ENCODE results near the gene FYCO1. TPM values are rescaled to one million over a fixed set of nuclear protein-coding genes. Genes with fewer than 3 reads are reported as not detected.

The FYCO1 gene
- total RNA-seq, 4 donors from 2014 or later = 45.3 to 64.5 (median 53.7) TPM

GRCh38 chr3:45959201-45959600 is 36.4 kb downstream of the FYCO1 start:
- no peak for TF ChIP-seq CTCF (IDR thresholded peaks at IDR 0.05)
- no peak for TF ChIP-seq POLR2AphosphoS5 (IDR thresholded peaks at IDR 0.05)
- TF ChIP-seq EP300 (IDR thresholded peaks at IDR 0.05) = no peak
- no peak for TF ChIP-seq POLR2A (IDR thresholded peaks at IDR 0.05)
- 83% methylated on average over 7 of the region's 7 CpGs for WGBS
- Histone ChIP-seq H3K36me3 (peaks cover 99% of the 10 kb centered on the region), H3K4me1 (peaks cover 8% of the 10 kb centered on the region), H3K4me3 (no peak overlapping the region), H3K27ac (peak overlapping the region; percentile 58), H3K9me3 (no peaks in the 10 kb centered on the region), H3K27me3 (no peaks in the 10 kb centered on the region)
- no peak for DNase-seq (ENCODE audit: low spot score in 2 of 2)

GRCh38 chr3:45958321-45958791 is 37.3 kb downstream of the FYCO1 start:
- no peaks in the 10 kb centered on the region for H3K9me3 ChIP-seq
- peak in 1 of 2 donors; percentile 82 for DNase-seq (ENCODE audit: low spot score in 2 of 2)
- H3K4me3 ChIP-seq = no peak overlapping the region
- no peaks in the 10 kb centered on the region for H3K27me3 ChIP-seq
- H3K27ac ChIP-seq = peak overlapping the region; percentile 58
- WGBS = 78% methylated on average over 6 of the region's 6 CpGs
- TF ChIP-seq POLR2A (IDR thresholded peaks at IDR 0.05) = no peak
- TF ChIP-seq CTCF (IDR thresholded peaks at IDR 0.05) = no peak
- peaks cover 8% of the 10 kb centered on the region for H3K4me1 ChIP-seq
- H3K36me3 ChIP-seq = peaks cover 99% of the 10 kb centered on the region

GRCh38 chr3:45957586-45957985 is 38.0 kb downstream of the FYCO1 start:
- 73% methylated on average over 5 of the region's 5 CpGs for WGBS

GRCh38 chr3:45955706-45956105 is 39.9 kb downstream of the FYCO1 start:
- Histone ChIP-seq H3K4me3 (no peak overlapping the region), H3K36me3 (peaks cover 99% of the 10 kb centered on the region), H3K4me1 (peaks cover 8% of the 10 kb centered on the region), H3K27me3 (no peaks in the 10 kb centered on the region), H3K27ac (no peak overlapping the region), H3K9me3 (no peaks in the 10 kb centered on the region)
- no peak for DNase-seq (ENCODE audit: low spot score in 2 of 2)
- WGBS = 89% methylated on average over 4 of the region's 4 CpGs
- TF ChIP-seq EP300 (IDR thresholded peaks at IDR 0.05) (no peak), POLR2AphosphoS5 (IDR thresholded peaks at IDR 0.05) (no peak), POLR2A (IDR thresholded peaks at IDR 0.05) (no peak), CTCF (IDR thresholded peaks at IDR 0.05) (no peak)

More at GRCh38 chr3:45957586-45957985, 38.0 kb downstream of the FYCO1 start:
- no peaks in the 10 kb centered on the region for H3K9me3 ChIP-seq
- no peak for DNase-seq (ENCODE audit: low spot score in 2 of 2)
- peaks cover 99% of the 10 kb centered on the region for H3K36me3 ChIP-seq
- TF ChIP-seq POLR2AphosphoS5 (IDR thresholded peaks at IDR 0.05) (no peak), EP300 (IDR thresholded peaks at IDR 0.05) (no peak), CTCF (IDR thresholded peaks at IDR 0.05) (no peak), POLR2A (IDR thresholded peaks at IDR 0.05) (no peak)
- no peak overlapping the region for H3K4me3 ChIP-seq
- peak overlapping the region; percentile 52 for H3K27ac ChIP-seq
- H3K4me1 ChIP-seq = peaks cover 8% of the 10 kb centered on the region
- H3K27me3 ChIP-seq = no peaks in the 10 kb centered on the region

DNA sequence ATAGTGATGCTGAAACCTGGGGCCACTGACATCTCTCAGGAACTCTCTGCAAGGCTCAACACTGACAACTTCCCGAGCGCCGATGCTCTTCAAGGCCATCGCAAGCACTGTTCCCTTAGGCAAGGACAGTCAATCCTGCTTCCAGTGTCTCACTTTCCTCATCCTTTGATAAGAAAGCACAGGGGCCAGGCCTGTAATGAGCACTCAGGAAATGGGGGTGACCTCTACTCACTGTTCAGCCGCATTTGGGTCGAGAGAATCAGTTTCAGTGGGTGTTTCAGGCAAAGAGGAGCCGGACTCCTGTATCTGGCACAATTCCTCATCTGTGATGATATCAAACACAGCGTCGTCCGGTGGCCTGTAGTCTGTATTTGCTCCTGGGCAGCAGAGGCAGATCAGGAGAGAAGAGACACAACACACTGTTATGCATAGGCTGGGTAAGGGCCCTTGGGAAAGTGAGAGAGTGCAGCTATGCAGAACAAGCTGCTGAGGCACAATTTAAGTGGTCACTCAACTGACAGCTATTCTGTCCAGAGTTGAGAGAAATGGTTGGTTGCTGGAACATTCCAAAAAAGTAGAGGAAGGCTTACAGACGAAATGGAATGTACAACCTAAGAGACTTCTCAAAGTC is 40.5 kb downstream of the FYCO1 start:
- H3K4me1 ChIP-seq = peaks cover 8% of the 10 kb centered on the region
- H3K4me3 ChIP-seq = no peak overlapping the region
- no peak for TF ChIP-seq EP300 (IDR thresholded peaks at IDR 0.05)
- no peak for TF ChIP-seq CTCF (IDR thresholded peaks at IDR 0.05)
- TF ChIP-seq POLR2A (IDR thresholded peaks at IDR 0.05) = no peak
- WGBS = 85% methylated on average over 8 of the region's 11 CpGs
- peaks cover 99% of the 10 kb centered on the region for H3K36me3 ChIP-seq
- H3K27me3 ChIP-seq = no peaks in the 10 kb centered on the region
- H3K27ac ChIP-seq = no peak overlapping the region
- H3K9me3 ChIP-seq = no peaks in the 10 kb centered on the region
- DNase-seq (ENCODE audit: low spot score in 2 of 2) = peak in 1 of 2 donors; percentile 53
